Ishikawa (cell line): ENCODE data around the gene WDR6.
A peak's percentile ranks its signal among the peaks of the same experiment; 100 is the strongest.

Experiments used
- CEBPB ChIP-seq: IDR thresholded peaks from 2 replicates; pipeline ENCODE4 v1.6.1; 2012
- CREB1 ChIP-seq: IDR thresholded peaks from 2 replicates; pipeline ENCODE4 v1.6.1; 2012; ENCODE audit warnings: low read depth
- EGR1 ChIP-seq: IDR thresholded peaks from 2 replicates; pipeline ENCODE4 v1.6.1; 2012
- EP300 ChIP-seq: IDR thresholded peaks from 2 replicates; pipeline ENCODE4 v1.6.1; 2012; ENCODE audit warnings: borderline replicate concordance
- FOXM1 ChIP-seq: IDR thresholded peaks from 2 replicates; pipeline ENCODE4 v1.6.1; 2012; ENCODE audit warnings: low read depth, borderline replicate concordance
- MAX ChIP-seq: IDR thresholded peaks from 2 replicates; pipeline ENCODE4 v1.6.1; 2012
- NFIC ChIP-seq: IDR thresholded peaks from 2 replicates; pipeline ENCODE4 v1.6.1; 2012
- RAD21 ChIP-seq: IDR thresholded peaks from 2 replicates; pipeline ENCODE4 v1.6.1; 2012; ENCODE audit warnings: low read depth
- REST ChIP-seq: IDR thresholded peaks from 2 replicates; pipeline ENCODE4 v1.6.1; 2012; ENCODE audit warnings: low read depth, mild to moderate bottlenecking
- TAF1 ChIP-seq: IDR thresholded peaks from 2 replicates; pipeline ENCODE4 v1.6.1; 2012; ENCODE audit warnings: low read depth, mild to moderate bottlenecking
- TCF12 ChIP-seq: IDR thresholded peaks from 2 replicates; pipeline ENCODE4 v1.6.1; 2012; ENCODE audit warnings: low read depth
- TEAD4 ChIP-seq: IDR thresholded peaks from 2 replicates; pipeline ENCODE4 v1.6.1; 2012
- USF1 ChIP-seq: IDR thresholded peaks from 2 replicates; pipeline ENCODE4 v1.6.1; 2012
- YY1 ChIP-seq: IDR thresholded peaks from 2 replicates; pipeline ENCODE4 v1.6.1; 2012; ENCODE audit warnings: low read depth
- ZBTB7A ChIP-seq: IDR thresholded peaks from 2 replicates; pipeline ENCODE4 v1.6.1; 2012; ENCODE audit warnings: low read depth

The WDR6 gene

GRCh38 chr3:49004352-49005302 lies 2.6 kb upstream of the WDR6 start:
- TF ChIP-seq NFIC, result peak; percentile 55; the same call in 1 of the 2 replicates
- no peak for TF ChIP-seq RAD21

GRCh38 chr3:49005303-49005680 lies 1.9 kb upstream of the WDR6 start:
- TF ChIP-seq ZBTB7A, result 0 out of 2 replicates have a peak, but pooled peaks have one; percentile 27
- no peak for TF ChIP-seq USF1

- TF ChIP-seq EGR1 (no peak), TCF12 (no peak), FOXM1 (no peak), TAF1 (no peak), REST (no peak), TEAD4 (no peak), ZBTB7A (no peak), EP300 (no peak), CREB1 (no peak), NFIC (no peak), YY1 (no peak)
Observed at GRCh38 chr3:49005998-49006397, 1.2 kb upstream of the WDR6 start.

GRCh38 chr3:49006408-49007067 lies 653 bp upstream of the WDR6 start:
- TF ChIP-seq REST (no peak), EP300 (no peak), RAD21 (no peak), FOXM1 (no peak), EGR1 (no peak), YY1 (no peak), MAX (no peak), USF1 (no peak), ZBTB7A (no peak), NFIC (no peak), TEAD4 (no peak), CREB1 (no peak), TCF12 (no peak), TAF1 (no peak), CEBPB (no peak)

GRCh38 chr3:49007771-49008528 lies 759 bp downstream of the WDR6 start:
- TF ChIP-seq CEBPB (no peak), ZBTB7A (no peak), MAX (no peak), TEAD4 (no peak)

- no peak for TF ChIP-seq USF1
- no peak for TF ChIP-seq RAD21
- no peak for TF ChIP-seq NFIC
- TF ChIP-seq ZBTB7A, result no peak
- no peak for TF ChIP-seq EP300
Observed at GRCh38 chr3:49009396-49009795, 2.2 kb downstream of the WDR6 start.
